HL-60/S4 treated with phorbol 12-myristate 13-acetate at 8.2 ng/mL for 4 days and 3 days (cell line): ENCODE measurements around the gene IRF4.

Source experiments
- in situ Hi-C: fragments of 300-500 bp; cut with MboI; formaldehyde crosslinking; loops from 2 replicates; pipeline ENCODE4 v1.15.0; 2022; ENCODE audit warnings: low sequenced_read_pairs

The IRF4 gene

DNA sequence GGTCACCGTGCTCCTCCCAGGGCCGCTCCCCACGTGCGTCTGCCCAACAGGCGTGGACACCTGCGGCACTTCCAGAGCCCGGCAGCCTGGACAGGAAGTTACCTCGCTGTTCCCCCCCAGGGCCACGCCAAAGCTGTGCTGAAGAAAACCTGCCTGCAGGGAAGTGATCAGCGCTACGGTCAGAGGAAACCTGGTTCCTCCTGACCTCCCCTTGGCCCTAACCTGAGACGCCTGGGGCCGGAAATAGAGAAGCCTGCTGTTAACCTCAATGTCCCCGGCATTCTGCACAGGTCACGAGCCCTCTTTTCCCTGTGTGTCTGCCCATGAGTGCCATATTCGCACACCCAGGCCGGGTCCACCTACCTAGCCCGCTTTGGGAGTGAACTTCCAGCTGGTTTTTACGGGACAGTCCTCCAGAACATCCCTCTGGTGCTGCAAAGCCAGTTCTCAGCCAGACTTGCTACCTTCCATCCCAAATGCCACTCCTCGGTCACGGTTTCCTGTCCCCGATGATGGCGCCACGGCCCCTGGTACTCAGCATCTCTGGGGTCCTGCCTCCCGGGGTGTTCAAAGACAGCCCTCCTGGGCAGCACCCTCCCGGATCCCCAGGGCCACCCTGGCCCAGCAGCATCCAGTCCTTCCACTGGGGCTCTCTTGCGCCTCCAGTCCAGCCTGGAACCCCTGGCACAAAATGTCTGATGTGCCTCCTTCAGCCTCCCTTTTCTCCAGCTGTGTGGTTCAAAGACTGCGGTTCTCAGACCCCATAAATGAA is 12.0 kb upstream of the IRF4 start:
- in situ Hi-C loops, result no loop called here

GRCh38 chr6:380234-381218 is 11.0 kb upstream of the IRF4 start:
- in situ Hi-C loops, result no loop called here

DNA sequence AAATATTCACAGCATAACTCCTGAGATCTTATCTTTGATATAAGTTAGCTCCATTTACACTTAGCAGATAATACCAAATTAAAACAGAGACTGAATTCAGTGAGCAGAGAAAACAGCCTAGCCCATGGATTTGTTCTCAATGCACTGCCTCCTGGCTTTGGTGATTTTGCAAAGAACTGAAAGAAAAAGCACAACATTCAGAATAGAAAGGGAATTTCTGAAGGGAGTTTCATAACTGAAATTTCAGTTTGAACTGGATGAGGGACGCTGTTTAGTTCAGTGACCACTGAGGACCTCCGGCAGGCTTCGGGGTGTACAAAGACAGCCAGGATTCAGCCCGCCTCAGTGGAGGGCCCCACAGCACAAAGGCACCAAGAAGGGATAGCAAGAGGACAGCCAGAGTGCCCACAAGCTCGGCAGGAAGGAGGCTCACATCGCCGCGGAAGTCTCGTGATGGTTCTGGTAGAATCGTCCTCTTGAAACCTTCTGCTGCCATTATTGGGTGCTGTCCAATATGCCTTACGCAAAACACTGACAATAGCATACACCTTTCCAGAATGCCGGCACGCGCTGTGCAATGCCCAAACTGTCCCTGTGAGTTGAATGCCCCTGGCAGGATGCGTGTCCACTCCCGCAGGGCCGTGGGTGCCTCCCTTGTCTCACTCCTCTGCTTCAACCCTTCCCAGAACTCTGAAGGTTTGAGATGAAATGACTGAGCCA is 9.7 kb upstream of the IRF4 start:
- in situ Hi-C loops, result no loop called here

GRCh38 chr6:382883-383810 is 8.4 kb upstream of the IRF4 start:
- in situ Hi-C loops, result no loop called here

GRCh38 chr6:383856-384255 is 7.7 kb upstream of the IRF4 start:
- in situ Hi-C loops, result no loop called here

DNA sequence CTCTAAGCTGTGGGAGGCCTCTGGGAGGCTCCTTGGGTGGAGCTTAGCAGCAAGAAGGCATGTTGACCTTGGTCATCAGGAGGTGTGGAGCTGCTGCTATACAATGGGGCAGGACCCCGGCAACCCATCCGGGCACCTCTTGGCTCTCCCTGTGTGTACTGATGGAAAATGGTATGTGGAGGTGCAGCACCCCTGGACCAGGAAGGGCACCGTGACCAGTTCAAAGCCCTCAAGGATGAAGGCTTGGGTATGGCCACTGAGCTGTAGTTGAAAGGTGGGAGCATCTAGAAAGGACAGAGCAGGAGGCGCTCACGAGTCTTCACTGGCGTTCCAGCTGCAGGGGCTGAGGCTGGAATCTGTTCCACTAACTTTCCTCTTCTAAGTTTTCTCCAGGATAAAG is 6.7 kb upstream of the IRF4 start:
- in situ Hi-C loops, result no loop called here

DNA sequence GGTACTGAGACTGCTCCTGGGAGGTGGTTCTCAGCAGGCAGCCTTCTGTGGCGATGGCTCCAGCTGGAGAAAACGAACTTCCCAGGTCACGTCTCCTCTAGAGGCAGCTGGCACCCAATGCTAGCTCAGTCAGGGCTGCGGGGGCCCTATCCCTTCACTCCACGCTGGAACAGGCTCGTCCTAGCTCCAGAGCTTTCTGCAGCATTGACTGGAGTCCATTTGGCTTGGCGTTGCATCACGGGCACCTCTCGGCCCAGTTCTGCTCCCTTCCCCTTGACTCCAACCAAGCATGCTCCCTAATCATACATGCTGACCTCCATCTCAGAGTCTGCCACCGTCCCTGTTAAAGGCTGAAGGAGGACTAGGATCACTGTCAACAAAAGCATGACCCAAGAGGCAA is 5.9 kb upstream of the IRF4 start:
- in situ Hi-C loops, result no loop called here

GRCh38 chr6:386688-387266 is 4.8 kb upstream of the IRF4 start:
- in situ Hi-C loops, result no loop called here

DNA sequence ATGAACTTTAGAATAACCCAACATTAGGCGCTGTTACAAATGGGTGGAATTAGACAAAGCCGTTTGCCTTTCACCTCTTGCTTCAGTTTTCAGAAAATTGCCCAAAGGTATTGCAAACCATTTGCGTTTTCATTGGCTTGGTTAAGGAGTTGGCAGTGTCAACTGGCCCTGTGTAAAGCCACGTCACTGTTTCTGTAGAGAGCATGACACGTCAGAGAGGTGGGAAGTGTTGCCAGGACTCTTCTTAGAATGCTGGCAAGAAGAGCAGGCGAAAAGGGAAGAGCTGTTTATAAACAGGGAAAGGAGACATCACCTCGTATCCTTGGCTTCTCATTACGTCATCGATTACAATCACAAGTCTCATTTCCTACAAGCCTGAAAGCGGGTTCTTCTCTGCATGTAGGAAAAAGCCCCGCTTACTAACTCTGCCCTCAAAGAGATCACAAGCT is 4.2 kb upstream of the IRF4 start:
- in situ Hi-C loops, result no loop called here

DNA sequence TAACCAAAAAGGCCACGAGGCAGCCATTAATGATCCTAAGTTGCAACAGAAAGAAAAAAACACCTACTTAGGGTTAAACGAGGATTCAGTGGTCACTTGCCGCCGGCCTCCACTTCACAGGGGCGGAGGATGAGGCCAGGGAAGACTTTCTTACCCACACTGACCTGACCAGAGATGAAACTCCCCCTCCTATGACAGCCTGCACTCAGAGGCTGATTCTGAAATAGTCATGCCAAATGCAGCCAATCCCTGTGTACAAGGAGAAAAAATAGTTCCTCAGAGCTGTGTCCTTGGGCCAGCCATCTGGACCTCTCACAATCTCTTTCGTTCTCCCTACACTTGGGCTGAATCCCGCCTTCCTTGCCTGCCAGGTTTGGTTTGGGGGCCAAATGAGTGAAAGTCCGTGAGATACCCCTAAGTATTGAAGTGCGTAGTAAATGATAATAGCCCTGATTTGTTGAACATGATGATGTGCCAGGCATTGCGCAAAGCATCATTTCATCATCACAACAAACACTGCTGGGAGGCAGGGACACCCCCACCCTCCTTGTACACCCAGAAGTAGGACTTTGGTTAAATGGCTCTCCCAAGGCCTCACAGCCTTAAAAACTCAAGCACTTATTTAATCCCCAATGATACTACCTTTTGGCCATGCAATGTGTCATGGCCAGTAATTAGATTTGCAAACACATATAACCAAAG is 3.2 kb upstream of the IRF4 start:
- in situ Hi-C loops, result no loop called here

DNA sequence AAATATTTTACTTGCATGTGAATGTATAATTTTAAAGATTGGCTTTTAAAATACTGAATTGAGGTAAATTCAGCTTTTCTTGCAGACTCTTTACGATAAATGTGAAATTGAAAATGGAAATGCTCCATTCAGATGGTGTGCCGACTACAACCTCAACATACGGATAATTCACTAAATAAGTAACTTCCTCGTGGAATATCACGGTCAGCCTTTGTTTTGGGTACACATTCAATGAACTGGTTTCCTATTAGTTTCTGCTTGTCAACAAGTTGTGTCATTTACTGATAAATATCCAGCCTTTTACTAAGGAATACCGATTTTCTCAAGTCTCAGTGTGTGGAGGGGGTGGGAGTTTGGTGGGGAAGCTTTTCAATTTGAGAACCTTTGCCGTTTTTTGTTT is 2.4 kb upstream of the IRF4 start:
- in situ Hi-C loops, result no loop called here

DNA sequence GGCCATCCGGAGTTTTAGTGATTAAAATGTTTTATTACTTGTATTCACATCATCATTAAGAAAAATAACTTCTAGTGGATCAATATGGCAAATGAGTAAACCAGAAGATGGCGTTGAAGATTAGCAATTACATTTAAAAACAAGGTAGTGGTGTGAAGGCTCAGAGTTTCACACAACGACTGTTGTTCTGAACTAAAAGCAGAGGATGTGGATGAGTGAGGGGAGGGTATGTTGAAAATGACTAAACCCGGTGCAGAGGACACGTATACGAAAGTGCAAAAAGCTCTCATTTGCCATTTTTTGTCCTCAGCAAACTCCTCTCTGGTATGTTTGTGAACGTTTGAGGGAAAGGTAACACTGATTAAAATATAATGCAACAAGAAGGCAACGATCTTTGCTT is 1.9 kb upstream of the IRF4 start:
- in situ Hi-C loops, result no loop called here

GRCh38 chr6:390914-391558 is 516 bp upstream of the IRF4 start:
- in situ Hi-C loops, result no loop called here

- in situ Hi-C loops, result no loop called here
Observed at GRCh38 chr6:392441-393390, 1.2 kb downstream of the IRF4 start.

DNA sequence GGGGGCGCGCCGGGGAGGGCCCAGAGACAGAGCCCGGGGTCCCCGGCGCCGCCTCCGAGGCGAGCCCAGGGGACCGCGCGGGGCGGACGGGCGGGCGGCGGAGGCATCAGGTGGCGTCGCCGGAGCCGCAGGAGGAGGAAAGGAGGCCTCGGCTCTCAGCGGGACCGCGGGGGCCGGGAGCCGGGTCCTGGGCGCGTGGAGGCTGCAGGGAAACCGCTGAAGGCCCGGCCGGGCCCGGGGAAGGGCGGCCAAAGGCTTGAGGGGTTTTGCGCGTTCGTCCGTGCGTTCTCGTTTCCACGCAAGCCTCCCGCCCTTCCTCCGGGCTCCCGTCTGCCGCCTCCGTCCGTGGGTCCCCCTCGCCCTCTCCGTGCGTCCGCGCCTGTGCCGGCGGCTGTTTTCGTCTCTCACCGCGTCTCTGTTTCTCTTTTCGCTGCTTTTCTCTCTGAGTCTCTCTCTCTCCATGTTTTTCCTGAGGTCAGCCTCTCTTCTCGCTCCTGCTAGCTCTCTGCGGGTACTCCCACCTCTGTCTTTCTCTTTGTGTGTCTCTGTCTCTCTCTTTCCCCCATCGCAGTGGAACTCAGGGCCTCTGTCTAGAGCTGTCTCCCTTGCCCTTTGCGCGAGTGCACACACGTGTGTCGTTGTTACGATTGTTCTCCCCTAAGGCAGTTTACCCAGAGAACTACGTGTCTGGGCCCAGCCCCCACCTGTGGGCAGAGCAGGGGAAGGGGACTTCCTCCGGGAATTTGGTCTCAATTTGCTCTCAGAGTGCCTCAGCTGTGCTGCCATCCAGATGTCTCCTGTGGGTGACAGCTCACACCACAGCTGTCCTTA is 2.1 kb downstream of the IRF4 start:
- in situ Hi-C loops, result no loop called here

DNA sequence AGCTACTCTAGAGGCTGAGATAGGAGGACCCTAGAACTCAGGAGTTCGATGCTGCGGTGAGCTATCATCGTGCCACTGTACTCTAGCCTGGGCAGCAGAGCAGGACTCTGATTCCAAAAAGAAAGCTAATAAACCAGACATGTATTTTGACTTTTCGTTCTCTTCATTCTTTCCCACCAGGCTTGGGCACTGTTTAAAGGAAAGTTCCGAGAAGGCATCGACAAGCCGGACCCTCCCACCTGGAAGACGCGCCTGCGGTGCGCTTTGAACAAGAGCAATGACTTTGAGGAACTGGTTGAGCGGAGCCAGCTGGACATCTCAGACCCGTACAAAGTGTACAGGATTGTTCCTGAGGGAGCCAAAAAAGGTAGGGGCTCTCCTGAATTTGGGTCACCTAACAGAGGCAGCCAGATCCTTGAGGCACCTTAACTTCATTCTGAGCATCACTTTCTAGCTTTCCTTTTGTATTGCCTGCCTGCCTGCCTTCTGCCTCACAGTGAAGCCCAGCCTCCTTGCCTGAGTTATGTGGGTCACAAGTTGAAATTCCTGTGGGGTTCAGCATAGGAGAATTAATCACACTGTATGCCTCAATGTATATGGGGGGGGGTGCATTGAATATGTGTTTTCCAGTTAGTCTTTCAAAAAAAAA is 3.2 kb downstream of the IRF4 start:
- in situ Hi-C loops, result no loop called here
